H9 (cell line): ENCODE results near the gene KRTAP10-12. TPM values are rescaled to one million over a fixed set of nuclear protein-coding genes. Genes with fewer than 3 reads are reported as not detected.

Experiments
- DNase-seq: peaks from one replicate; pipeline ENCODE4 v3.0.0-alpha.2; 2017
- H2AFZ ChIP-seq: one replicate; pipeline ENCODE4 v1.6.1; 2013; ENCODE audit warnings: mild to moderate bottlenecking, low read length, control low read depth, moderate library complexity
- H2AK5ac ChIP-seq: 2 replicates; pipeline ENCODE4 v1.6.1; 2013; ENCODE audit warnings: low read length, control low read depth, mixed read lengths; ENCODE audit not compliant: insufficient read length
- H2BK120ac ChIP-seq: one replicate; pipeline ENCODE4 v1.6.1; 2013; ENCODE audit warnings: low read depth, mild to moderate bottlenecking, low read length, control low read depth, inconsistent platforms; ENCODE audit not compliant: poor library complexity, severe bottlenecking
- H2BK12ac ChIP-seq: 2 replicates; pipeline ENCODE4 v1.6.1; 2013; ENCODE audit warnings: low read length, control low read depth, mixed read lengths, low read depth; ENCODE audit not compliant: insufficient read length
- H2BK15ac ChIP-seq: 2 replicates; pipeline ENCODE4 v1.6.1; 2013; ENCODE audit warnings: low read depth, low read length, control low read depth
- H2BK20ac ChIP-seq: one replicate; pipeline ENCODE4 v1.6.1; 2013; ENCODE audit warnings: low read depth, mild to moderate bottlenecking, low read length, control low read depth, inconsistent platforms; ENCODE audit not compliant: poor library complexity, severe bottlenecking
- H2BK5ac ChIP-seq: 2 replicates; pipeline ENCODE4 v1.6.1; 2013; ENCODE audit warnings: low read length, control low read depth, mixed read lengths; ENCODE audit not compliant: insufficient read length
- H3K14ac ChIP-seq: 2 replicates; pipeline ENCODE4 v1.6.1; 2013; ENCODE audit warnings: low read length, control low read depth; ENCODE audit not compliant: insufficient read depth
- H3K18ac ChIP-seq: 2 replicates; pipeline ENCODE4 v1.6.1; 2013; ENCODE audit warnings: low read depth, mild to moderate bottlenecking, mixed read lengths, low read length, control low read depth; ENCODE audit not compliant: insufficient read length
- H3K23ac ChIP-seq: 2 replicates; pipeline ENCODE4 v1.6.1; 2013; ENCODE audit warnings: low read length, control low read depth, mixed read lengths, low read depth; ENCODE audit not compliant: insufficient read length
- H3K23me2 ChIP-seq: 2 replicates; pipeline ENCODE4 v1.6.1; 2013; ENCODE audit warnings: low read depth, mild to moderate bottlenecking, mixed read lengths, low read length, control low read depth; ENCODE audit not compliant: insufficient read length, poor library complexity, severe bottlenecking
- H3K27ac ChIP-seq: 2 replicates; pipeline ENCODE4 v1.5.1; 2013; ENCODE audit warnings: low read length, control low read depth, mixed read lengths, low read depth; ENCODE audit not compliant: insufficient read length
- H3K27me3 ChIP-seq: 2 replicates; pipeline ENCODE4 v1.6.1; 2013; ENCODE audit warnings: low read length, control low read depth, inconsistent platforms; ENCODE audit not compliant: insufficient read depth
- H3K4ac ChIP-seq: 2 replicates; pipeline ENCODE4 v1.6.1; 2013; ENCODE audit warnings: low read depth, mild to moderate bottlenecking, control low read depth, inconsistent platforms, low read length, moderate library complexity
- H3K4me1 ChIP-seq: 2 replicates; pipeline ENCODE4 v1.6.1; 2013; ENCODE audit warnings: low read length, control low read depth, inconsistent platforms; ENCODE audit not compliant: insufficient read depth
- H3K4me2 ChIP-seq: 2 replicates; pipeline ENCODE4 v1.6.1; 2013; ENCODE audit warnings: low read length, control low read depth, mixed read lengths; ENCODE audit not compliant: insufficient read length, insufficient read depth
- H3K56ac ChIP-seq: 2 replicates; pipeline ENCODE4 v1.6.1; 2013; ENCODE audit warnings: low read depth, mild to moderate bottlenecking, mixed read lengths, low read length, control low read depth; ENCODE audit not compliant: insufficient read length
- H3K79me1 ChIP-seq: 2 replicates; pipeline ENCODE4 v1.6.1; 2013; ENCODE audit warnings: low read depth, mild to moderate bottlenecking, moderate library complexity, low read length, control low read depth, inconsistent platforms; ENCODE audit not compliant: insufficient read depth, poor library complexity, severe bottlenecking
- H3K79me2 ChIP-seq: 2 replicates; pipeline ENCODE4 v1.6.1; 2013; ENCODE audit warnings: low read length, control low read depth, inconsistent platforms; ENCODE audit not compliant: insufficient read depth
- H3K9ac ChIP-seq: 2 replicates; pipeline ENCODE4 v1.6.1; 2013; ENCODE audit warnings: low read length, control low read depth, mixed read lengths; ENCODE audit not compliant: insufficient read length; ENCODE audit errors: extremely low read depth
- H3K9me3 ChIP-seq: one replicate; pipeline ENCODE4 v1.6.1; 2013; ENCODE audit warnings: low read depth, low read length, inconsistent platforms; ENCODE audit not compliant: control insufficient read depth
- H3T11ph ChIP-seq: one replicate; pipeline ENCODE4 v1.6.1; 2013; ENCODE audit warnings: mild to moderate bottlenecking, low read length, control low read depth, inconsistent platforms
- H4K20me1 ChIP-seq: one replicate; pipeline ENCODE4 v1.6.1; 2013; ENCODE audit not compliant: control insufficient read depth, insufficient read length, insufficient read depth
- H4K5ac ChIP-seq: 2 replicates; pipeline ENCODE4 v1.6.1; 2013; ENCODE audit warnings: low read depth, mild to moderate bottlenecking, mixed read lengths, low read length, control low read depth; ENCODE audit not compliant: insufficient read length
- H4K8ac ChIP-seq: replicated peaks from 2 replicates; pipeline ENCODE4 v1.6.1; 2013; ENCODE audit warnings: low read length, control low read depth, mixed read lengths, low read depth; ENCODE audit not compliant: insufficient read length
- H4K91ac ChIP-seq: 2 replicates; pipeline ENCODE4 v1.6.1; 2013; ENCODE audit warnings: low read depth, mild to moderate bottlenecking, moderate library complexity, mixed read lengths, low read length, control low read depth; ENCODE audit not compliant: insufficient read length
- H3K27ac Mint-ChIP-seq, 3 experiments: 2 replicates in 2 of 3; 3 replicates in 1 of 3; pipeline ENCODE4 v1.8.0; 2020 to 2021; ENCODE audit warnings: mixed read lengths in 3 of 3, mild to moderate bottlenecking in 1 of 3, moderate library complexity in 1 of 3
- H3K27me3 Mint-ChIP-seq: 2 replicates; pipeline ENCODE4 v1.8.0; 2021; ENCODE audit warnings: low read depth, mild to moderate bottlenecking, moderate library complexity, mixed read lengths
- H3K36me3 Mint-ChIP-seq, 3 experiments: 2 replicates in 2 of 3; 3 replicates in 1 of 3; pipeline ENCODE4 v1.8.0; 2020 to 2021; ENCODE audit warnings: low read depth in 3 of 3, mixed read lengths in 3 of 3; ENCODE audit not compliant: insufficient read depth in 1 of 3
- H3K4me1 Mint-ChIP-seq, 2 experiments: 2 replicates each; pipeline ENCODE4 v1.8.0; 2020; ENCODE audit warnings: mixed read lengths in 2 of 2
- H3K4me3 Mint-ChIP-seq, 2 experiments: 2 replicates in 1 of 2; 3 replicates in 1 of 2; pipeline ENCODE4 v1.8.0; 2020 to 2021; ENCODE audit warnings: mild to moderate bottlenecking in 2 of 2, mixed read lengths in 2 of 2, moderate library complexity in 1 of 2
- H3K9me3 Mint-ChIP-seq, 2 experiments: 2 replicates in 1 of 2; 3 replicates in 1 of 2; pipeline ENCODE4 v1.8.0; 2020; ENCODE audit warnings: mild to moderate bottlenecking in 2 of 2, mixed read lengths in 2 of 2, moderate library complexity in 1 of 2
- CTCF ChIP-seq: fragments of 200-600 bp; sonication (generic); conservative IDR thresholded peaks from 3 replicates; pipeline ENCODE4 v1.8.0; 2021; ENCODE audit warnings: antibody characterized with exemption, mild to moderate bottlenecking
- WGBS: extraction: QIAGEN DNeasy Blood & Tissue Kit; methylation state at CpG from one replicate; pipeline ENCODE4 v1.1.7; 2013; ENCODE audit warnings: missing lambda C conversion rate, low lambda C conversion rate, mixed read lengths; ENCODE audit not compliant: insufficient read length; ENCODE audit errors: extremely low coverage; 5-methylcytosine and 5-hydroxymethylcytosine counted together
- total RNA-seq: library from RNA; stranded (reverse); gene quantifications from 2 replicates; pipeline ENCODE4 v1.2.1, GENCODE V29; 2021

Gene KRTAP10-12
- total RNA-seq, 1 experiment from 2014 or later: not detected

GRCh38 chr21:44696572-44696971, 400 bp upstream of the KRTAP10-12 start:
- Mint-ChIP-seq H3K9me3 (peaks cover 17 to 18% of the 10 kb centered on the region in 2 experiments), H3K27ac (no peak overlapping the region), H3K27me3 (peaks cover 5% of the 10 kb centered on the region; the same call in 1 of the 2 replicates), H3K4me1 (peaks cover 53 to 57% of the 10 kb centered on the region in 2 experiments), H3K4me3 (no peak overlapping the region; a peak in 2 of 5 replicates), H3K36me3 (peaks cover 7 to 19% (median 7%) of the 10 kb centered on the region in 3 experiments; a peak in 6 of 7 replicates)
- H4K91ac ChIP-seq: no peak overlapping the region
- H2BK20ac ChIP-seq: no peak overlapping the region
- H3T11ph ChIP-seq: no peak overlapping the region
- H2AFZ ChIP-seq: no peak overlapping the region
- no peak overlapping the region for H3K27ac ChIP-seq
- WGBS: no CpG with 5 or more reads among the region's 10 CpGs
- TF ChIP-seq CTCF: peak; percentile 31; the same call in 1 of the 3 replicates
- H2BK12ac ChIP-seq: no peak overlapping the region
- H3K23me2 ChIP-seq: no peaks in the 10 kb centered on the region
- peak overlapping the region; percentile 20 for H3K4me2 ChIP-seq
- H3K79me1 ChIP-seq: no peaks in the 10 kb centered on the region
- H3K9ac ChIP-seq: no peak overlapping the region
- no peak overlapping the region for H2BK120ac ChIP-seq
- no peaks in the 10 kb centered on the region for H3K79me2 ChIP-seq
- no peak overlapping the region for H2AK5ac ChIP-seq
- no peak for DNase-seq
- H3K56ac ChIP-seq: no peak overlapping the region
- peaks cover 4% of the 10 kb centered on the region; the same call in 1 of the 2 replicates for H3K4me1 ChIP-seq
- no peaks in the 10 kb centered on the region for H4K20me1 ChIP-seq
- H4K8ac ChIP-seq: no peak overlapping the region
- H3K23ac ChIP-seq: no peak overlapping the region
- no peak overlapping the region for H3K4ac ChIP-seq
- no peak overlapping the region for H2BK5ac ChIP-seq
- H2BK15ac ChIP-seq: no peak overlapping the region
- H3K14ac ChIP-seq: no peak overlapping the region
- no peak overlapping the region for H4K5ac ChIP-seq
- no peak overlapping the region for H3K18ac ChIP-seq
- H3K9me3 ChIP-seq: no peaks in the 10 kb centered on the region
- H3K27me3 ChIP-seq: no peaks in the 10 kb centered on the region; the same call in 1 of the 2 replicates
